ENCODE data around the gene MARCO.

DNA sequence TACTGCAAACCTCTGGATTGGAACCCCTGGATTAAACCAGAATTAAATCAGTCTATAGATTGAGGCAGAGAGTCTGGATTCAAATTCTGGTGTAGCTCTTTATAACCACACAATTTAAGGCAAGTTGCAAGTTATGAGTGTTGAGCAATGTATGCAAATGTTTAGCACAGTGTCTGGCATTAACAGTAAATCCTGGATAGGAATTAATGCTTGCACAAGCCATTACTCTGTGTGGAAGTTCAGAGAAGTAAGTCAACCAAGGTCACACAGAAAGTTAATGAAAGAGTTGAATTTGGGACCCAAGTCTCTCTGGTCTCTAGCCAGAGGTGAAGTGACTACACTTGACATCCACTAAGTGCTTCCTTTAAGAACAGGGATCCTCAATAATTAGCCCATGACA, 2.0 kb upstream of the MARCO start:
- TF ChIP-seq POLR2A (IDR thresholded peaks at IDR 0.05; ENCODE audit: low read length) (no peak), GATA1 (IDR thresholded peaks at IDR 0.05; ENCODE audit: low read depth, low read length) (no peak)
